Islet precursor cell (in vitro differentiated cells): Measurements from ENCODE around the gene BAZ1A.

Experiments
- DNase-seq: peaks from one replicate; pipeline ENCODE4 v3.0.0-alpha.2; 2018

Gene BAZ1A, protein sequence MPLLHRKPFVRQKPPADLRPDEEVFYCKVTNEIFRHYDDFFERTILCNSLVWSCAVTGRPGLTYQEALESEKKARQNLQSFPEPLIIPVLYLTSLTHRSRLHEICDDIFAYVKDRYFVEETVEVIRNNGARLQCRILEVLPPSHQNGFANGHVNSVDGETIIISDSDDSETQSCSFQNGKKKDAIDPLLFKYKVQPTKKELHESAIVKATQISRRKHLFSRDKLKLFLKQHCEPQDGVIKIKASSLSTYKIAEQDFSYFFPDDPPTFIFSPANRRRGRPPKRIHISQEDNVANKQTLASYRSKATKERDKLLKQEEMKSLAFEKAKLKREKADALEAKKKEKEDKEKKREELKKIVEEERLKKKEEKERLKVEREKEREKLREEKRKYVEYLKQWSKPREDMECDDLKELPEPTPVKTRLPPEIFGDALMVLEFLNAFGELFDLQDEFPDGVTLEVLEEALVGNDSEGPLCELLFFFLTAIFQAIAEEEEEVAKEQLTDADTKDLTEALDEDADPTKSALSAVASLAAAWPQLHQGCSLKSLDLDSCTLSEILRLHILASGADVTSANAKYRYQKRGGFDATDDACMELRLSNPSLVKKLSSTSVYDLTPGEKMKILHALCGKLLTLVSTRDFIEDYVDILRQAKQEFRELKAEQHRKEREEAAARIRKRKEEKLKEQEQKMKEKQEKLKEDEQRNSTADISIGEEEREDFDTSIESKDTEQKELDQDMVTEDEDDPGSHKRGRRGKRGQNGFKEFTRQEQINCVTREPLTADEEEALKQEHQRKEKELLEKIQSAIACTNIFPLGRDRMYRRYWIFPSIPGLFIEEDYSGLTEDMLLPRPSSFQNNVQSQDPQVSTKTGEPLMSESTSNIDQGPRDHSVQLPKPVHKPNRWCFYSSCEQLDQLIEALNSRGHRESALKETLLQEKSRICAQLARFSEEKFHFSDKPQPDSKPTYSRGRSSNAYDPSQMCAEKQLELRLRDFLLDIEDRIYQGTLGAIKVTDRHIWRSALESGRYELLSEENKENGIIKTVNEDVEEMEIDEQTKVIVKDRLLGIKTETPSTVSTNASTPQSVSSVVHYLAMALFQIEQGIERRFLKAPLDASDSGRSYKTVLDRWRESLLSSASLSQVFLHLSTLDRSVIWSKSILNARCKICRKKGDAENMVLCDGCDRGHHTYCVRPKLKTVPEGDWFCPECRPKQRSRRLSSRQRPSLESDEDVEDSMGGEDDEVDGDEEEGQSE (N-terminal part only)

GRCh38 chr14:34875031-34875922 lies at the start of gene BAZ1A:
Gene BAZ1A (minus strand): TSS chr14:34875360. CDS start chr14:34874604, 756 bp downstream.
- DNase-seq: peak; percentile 91

GRCh38 chr14:34920339-34920738 lies 45.2 kb upstream of the BAZ1A start:
- no peak for DNase-seq

DNA sequence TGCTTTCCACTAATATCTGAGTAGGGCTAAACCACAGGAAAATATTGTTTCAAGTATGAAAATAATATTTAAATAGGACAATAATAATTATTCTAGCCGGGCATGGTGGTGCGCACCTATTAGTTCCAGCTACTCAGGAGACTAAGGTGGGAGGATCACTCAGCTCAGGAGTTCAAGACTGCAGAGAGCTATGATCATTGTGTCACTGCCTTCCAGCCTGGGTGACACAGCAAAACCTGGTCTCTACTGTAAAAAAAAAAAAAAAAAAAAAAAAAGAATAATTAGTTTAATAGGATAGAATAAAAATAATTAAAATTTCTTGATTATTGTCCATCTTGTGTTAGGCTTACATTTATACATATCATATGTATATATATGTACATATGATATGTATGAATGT lies 38.5 kb upstream of the BAZ1A start:
- no peak for DNase-seq

GRCh38 chr14:34912966-34913365 lies 37.8 kb upstream of the BAZ1A start:
- DNase-seq: no peak

GRCh38 chr14:34912182-34912581 lies 37.0 kb upstream of the BAZ1A start:
- no peak for DNase-seq

- no peak for DNase-seq
Measured at GRCh38 chr14:34911209-34912150, 36.3 kb upstream of the BAZ1A start.

DNA sequence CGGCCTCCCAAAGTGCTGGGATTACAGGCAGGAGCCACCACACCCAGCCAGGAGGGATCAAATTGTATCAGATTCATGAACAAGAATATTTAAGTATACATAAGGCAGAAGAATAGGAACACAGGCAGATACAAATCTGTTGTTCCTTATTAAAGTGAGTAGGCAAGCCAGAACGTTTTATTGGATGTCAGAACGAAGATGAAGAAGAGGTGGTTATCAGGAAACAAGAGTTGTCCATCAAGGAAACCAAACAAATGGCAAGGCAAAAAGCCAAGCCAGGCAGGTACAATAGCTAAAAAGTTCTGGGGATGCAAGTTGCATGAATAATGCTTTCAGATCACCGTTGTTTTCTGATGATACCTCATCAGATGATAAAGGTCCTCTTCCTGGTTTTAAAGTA lies 31.1 kb upstream of the BAZ1A start:
- no peak for DNase-seq

DNA sequence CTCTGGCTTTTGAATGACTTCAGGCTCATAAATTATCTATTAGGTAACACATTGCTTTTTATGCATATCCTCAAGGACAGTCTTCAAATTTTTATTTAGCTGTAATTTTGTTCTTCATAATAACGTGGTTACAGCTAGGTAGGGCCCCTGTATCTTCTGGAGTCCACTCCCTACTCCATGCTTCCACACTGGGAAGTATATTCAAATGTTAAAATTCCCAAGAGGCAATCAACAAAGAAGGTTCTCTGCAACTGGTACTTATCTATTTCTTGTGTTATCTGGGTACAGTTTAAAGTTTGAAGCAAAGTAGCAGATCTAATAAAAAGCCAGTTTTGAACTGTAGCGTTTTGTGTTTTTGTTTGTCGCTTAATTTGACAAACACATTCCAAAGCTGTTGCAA lies 20.1 kb upstream of the BAZ1A start:
- DNase-seq: no peak

- no peak for DNase-seq
Measured at GRCh38 chr14:34890937-34891336, 15.8 kb upstream of the BAZ1A start.

DNA sequence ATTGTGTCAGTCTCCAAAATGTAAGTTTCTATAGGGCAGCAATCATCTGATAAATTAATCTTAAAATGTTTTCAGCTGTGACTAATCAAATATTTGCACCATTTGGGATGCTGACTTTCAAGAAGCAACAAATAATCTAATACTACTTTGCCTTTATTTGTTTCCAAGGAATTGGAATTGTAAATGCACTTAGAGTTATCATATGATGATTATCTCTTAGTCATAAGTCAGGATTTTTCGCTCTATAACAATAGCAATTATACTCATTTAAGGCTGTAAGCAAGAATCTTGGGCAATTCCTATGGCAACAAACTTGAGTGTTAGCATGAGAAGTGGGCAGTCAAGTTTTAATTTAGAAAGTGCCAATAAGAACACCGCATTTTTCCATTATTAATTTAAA lies 13.0 kb upstream of the BAZ1A start:
- DNase-seq: no peak

DNA sequence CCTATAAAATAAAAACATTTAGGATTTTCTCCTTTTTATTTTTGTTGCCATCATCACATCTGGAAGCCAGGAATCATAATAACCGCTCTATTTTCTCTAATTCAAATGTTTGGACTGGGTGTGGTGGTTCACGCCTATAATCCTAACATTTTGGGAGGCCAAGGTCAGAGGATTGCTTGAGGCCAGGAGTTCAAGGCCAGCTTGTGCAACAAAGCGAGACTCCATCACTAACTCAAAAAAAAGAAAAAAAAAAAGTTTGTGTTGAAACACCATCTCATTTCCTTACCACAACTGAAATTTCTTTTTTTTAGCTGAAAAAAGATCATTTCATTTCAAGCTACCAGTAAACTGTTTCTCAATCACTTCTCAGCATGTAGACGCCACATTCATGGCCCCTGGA lies 8.8 kb upstream of the BAZ1A start:
- DNase-seq: no peak

DNA sequence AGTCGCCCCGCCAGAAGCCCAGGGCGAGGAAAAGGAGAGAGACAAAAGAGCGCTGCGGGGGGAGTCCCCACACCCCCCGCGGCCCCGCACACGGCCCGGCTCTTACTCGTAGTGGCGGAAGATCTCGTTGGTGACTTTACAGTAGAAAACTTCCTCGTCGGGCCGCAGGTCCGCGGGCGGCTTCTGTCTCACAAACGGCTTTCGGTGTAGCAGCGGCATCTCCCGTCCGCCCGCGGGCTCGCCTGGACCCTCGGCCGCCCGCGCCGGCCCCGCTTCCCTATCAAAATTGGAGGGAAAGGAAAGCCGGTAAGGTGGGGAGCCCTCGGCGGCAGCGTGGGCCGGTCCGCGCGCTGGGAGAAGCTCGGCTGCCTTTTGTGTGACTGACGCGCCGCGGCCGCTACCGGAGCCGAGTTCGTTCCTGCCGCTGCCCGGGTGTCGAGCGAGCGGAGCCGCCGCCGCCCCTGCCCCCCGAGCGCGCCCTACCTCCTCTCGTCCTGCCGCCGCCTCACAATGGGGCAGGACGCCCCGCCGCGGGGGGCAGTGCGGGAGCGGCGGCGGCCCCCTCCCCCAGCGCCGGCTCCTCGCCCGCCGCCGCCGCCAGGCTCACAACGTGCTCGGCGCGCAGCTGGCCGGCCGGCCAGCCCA lies 652 bp downstream of the BAZ1A start:
- DNase-seq: peak; percentile 67

GRCh38 chr14:34873589-34874385 lies 1.4 kb downstream of the BAZ1A start:
- peak; percentile 91 for DNase-seq

DNA sequence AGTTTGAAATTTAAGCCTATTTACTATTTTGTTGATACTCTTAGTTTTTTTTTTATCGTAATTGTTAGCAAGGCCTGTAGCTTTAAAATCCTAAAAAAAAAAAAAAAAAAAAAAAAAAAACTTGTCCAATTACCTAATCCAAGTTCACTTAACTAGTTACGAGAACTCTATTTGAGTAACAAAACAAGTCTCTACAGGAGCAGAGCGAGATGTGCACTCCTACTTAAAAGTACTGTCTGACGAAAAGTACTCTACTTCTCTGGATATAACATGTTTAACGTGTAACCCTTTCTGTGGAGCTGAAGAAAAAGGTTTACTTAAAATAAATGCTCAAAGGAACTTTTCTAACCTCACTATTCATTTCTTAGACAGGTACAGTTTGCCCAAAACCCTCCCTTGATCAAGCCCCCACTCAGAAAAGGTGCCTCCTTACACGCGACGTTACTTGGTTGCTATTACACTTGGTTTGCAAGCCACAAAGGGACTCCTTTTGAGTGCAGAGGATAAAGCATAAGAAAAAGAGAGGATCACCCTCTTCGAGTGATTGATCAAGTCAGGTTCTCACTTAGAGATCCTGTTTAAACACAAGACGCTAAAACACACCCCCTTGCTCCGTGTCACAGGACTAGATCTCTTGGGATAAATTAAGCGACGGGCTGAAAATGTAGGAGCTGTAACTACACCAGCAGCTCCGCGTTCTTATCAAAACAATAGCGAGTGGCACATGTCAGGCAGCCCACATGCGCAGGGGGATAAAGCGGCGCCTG lies 2.2 kb downstream of the BAZ1A start:
- no peak for DNase-seq

DNA sequence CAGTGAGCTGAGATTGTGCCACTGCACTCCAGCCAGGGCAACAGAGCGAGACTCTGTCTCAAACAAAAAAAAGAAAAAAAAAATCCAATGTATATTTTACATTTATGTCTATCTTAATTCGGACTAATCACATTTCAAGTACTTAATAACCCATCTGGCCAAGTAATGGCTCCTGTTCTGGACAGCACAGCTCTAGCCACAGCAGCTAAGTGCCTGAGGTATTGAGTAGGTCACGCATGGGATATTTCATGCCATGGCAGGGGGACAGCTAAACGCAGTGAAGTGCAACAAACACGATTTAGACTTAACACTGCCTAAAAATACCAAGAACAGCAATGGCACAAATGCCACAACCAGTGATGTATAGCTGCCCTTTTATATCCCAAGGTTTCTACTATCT lies 8.0 kb downstream of the BAZ1A start:
- DNase-seq: no peak

GRCh38 chr14:34865889-34866574 lies 9.1 kb downstream of the BAZ1A start:
- no peak for DNase-seq

- DNase-seq: no peak
Measured at GRCh38 chr14:34863844-34864243, 11.3 kb downstream of the BAZ1A start.

DNA sequence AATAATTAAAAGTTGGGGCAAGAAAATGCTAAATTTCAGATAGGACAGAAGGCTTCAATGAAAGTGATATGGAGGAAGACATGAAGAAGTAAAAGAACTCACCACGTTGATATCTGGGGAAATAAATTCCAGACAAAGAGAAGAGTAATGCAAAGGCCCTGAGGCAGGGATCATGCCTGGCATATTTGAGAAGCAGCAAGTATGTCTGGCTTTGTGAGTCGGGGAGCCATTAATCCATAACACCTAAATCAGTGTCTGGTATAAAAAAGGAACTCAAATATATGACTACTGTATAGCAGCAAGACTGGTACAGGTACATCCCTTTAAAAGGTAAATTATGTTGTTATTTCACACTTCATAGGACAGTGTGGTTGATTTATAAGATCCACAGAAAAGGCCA lies 16.4 kb downstream of the BAZ1A start:
- no peak for DNase-seq
